Raji (cell line): ENCODE results near the gene TMEM198.
A peak's percentile ranks its signal among the peaks of the same experiment; 100 is the strongest.

Source experiments
- POLR2A ChIP-seq: IDR thresholded peaks from 2 replicates; pipeline ENCODE4 v1.6.1; 2011; ENCODE audit warnings: low read depth, low read length, control low read depth; ENCODE audit not compliant: insufficient read depth

TMEM198 gene

DNA sequence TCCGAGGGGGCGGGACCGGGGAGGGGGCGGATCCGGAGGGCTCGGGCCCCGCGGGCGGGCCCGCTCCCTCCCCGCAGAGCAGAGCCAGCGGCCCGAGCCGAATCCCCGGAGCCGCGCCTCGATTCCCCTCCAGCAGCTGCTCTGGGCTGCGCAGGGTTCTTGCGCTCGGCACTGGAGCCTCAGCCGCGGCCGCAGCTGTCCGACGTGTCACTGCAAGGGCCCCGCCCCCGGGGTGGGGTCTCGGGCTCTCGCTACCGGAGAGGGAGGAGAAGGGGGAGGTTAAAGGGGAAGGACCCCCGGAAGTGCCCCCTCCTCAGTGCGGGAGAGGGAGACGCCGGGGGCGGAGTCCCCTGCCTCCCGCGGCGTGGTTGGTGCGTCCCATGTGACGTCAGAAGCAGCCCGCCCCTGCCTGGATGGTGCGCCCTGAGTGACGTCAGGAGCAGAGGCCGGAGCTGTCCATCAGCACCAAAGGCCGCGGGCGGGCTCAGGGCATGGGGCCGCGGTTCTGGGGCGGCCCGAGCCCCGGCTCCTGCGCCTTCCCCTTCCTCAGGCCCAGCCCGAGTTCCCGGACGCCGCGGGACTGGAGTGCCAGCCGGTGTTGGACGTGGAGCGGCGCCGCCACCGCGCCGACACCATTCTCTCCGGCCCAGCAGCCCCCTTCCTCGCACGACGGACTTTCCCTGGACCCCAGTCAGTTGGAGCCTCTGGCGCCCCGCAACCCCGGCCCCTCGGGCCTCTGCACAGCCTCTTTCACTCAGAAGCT lies at the start of gene TMEM198, which contains the start of gene CHPF:
TSS of gene TMEM198 (plus strand) at position 433 of the 763 bp plus-strand sequence. CDS start 700 bp downstream, outside the sequence.
TSS of gene CHPF (minus strand) at position 214 of the 763 bp plus-strand sequence. CDS start 271 bp downstream, outside the sequence.
- peak; percentile 70 for TF ChIP-seq POLR2A

DNA sequence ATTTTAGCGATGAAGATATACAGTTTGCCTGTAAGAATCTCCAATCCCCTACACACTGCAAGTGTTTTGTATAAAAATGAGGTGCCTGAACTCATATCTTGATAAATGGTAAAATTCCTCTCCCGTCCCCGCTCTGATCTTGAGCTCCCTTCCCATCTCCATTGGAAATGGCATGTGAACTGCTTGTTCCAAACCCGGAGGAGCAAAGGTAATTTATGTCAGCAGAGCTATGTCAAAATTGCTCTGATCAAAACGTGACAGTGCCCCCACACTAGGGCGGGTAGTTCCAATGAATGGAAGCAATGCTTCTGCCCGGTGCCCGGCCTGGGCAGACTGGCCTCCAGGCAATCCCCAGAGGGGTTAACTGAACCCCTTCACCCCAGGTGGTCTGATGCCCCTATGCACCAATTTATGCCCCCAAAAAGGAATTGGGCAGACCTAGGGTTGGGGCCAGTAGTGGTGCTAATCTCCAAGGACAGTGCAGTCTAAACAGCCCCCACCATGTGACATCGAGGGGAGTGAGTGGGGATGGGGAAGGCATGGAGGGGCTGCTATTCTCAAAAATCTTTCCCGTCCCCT lies 48.8 kb upstream of the TMEM198 start:
- TF ChIP-seq POLR2A, result no peak

- 0 out of 2 replicates have a peak, but pooled peaks have one; percentile 27 for TF ChIP-seq POLR2A
Measured at GRCh38 chr2:219495531-219496122, 48.2 kb upstream of the TMEM198 start.

DNA sequence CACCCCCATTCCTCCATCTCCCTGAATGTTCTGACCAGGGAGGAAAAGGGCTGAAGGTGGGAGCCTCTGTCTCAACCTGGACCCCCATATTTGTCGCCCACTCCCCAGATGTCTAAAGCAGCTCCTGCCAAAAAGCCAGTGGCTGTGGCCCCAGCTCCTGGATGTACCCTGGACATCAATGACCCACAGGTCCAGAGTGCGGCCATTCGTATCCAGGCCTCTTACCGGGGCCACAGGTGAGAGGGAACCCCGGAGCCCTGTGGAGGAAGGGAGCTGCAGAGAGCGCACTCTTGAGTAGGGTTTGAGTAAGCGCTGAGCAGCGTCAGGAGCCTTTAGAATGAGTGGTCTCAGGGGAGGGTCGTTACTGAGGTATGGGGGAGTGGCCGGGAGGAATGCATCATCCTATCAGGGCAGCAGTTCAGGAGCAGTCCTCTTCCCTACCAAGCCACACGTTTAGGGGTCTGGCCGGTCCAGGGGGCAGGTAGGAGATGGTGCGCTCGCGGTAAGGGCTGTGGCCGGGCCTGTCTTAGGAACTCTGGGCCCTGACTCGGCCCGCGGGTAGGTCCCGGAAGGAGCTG lies 47.5 kb upstream of the TMEM198 start:
- TF ChIP-seq POLR2A, result no peak

DNA sequence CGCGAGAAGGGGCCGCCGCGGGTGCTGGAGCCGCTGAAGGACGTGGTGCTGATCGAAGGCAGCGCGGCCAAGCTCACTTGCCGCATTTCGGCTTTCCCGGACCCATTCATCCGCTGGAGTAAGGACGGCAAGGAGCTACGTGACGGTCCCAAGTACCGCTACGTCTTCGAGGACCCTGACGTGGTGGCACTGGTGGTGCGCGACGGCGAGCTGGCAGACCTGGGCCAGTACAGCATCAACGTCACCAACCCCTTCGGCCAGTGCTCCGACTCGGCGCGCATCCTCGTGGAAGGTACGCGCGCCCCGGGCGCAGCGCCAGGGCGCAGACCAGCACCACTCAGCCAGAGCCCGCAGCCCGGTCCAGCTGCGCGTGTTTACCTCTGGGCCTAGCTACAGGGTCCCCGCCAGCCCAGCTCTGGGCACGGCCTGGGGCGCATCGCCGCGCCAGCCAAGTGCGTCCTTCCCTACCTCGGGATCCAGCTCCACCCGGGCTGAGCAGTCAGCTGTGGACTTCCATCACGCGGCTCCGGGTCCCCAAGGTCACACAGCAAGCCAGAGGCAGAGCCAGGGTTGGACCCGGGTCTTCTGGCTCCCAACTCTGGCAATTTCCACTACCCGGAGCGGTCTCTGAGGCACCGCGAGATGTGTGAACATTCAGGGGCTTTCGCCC lies 46.9 kb upstream of the TMEM198 start:
- no peak for TF ChIP-seq POLR2A

- no peak for TF ChIP-seq POLR2A
Measured at GRCh38 chr2:219497495-219498279, 46.1 kb upstream of the TMEM198 start.

DNA sequence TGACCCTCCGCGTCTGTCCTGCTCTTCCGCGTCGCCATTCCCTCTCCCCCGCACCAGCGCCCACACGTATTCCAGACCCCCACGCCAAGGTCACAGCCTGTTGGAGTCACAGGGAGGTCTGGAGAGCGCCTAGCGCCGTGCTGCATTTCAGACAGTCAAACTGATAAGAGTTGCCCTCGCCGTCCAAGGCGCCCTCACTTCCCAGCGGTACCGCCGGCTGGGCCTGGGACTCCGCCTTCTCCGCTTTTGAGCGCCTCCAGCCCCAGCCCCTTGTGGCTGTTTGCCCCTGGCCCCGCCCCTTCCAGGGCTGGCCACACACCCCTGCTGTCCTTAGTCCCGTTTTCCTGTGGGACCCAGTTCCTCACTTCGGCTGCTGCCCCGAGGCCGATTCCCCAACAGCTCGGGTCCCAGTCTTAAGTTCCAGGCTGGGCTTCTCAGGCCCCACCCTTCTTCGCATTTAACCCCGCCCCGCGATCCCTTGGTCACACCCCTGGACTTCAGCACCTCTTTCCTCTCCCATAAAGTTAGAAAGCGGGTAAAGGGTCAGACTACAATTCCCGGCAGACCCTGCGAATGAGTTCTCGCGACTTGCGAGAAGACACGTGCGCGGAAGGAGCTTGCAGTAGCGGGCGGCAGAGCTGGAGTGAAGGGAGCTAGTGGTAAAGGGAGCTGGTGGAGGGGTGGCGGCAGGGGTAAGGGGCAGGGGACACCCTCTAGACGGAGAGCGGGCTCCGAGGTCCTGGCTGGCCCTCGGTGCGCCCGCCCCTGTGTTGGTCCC lies 45.4 kb upstream of the TMEM198 start, which contains the start of gene GMPPA:
TSS of gene GMPPA (plus strand) at position 612 of the 778 bp plus-strand sequence. CDS start 1,085 bp downstream, outside the sequence.
- TF ChIP-seq POLR2A, result peak; percentile 90

DNA sequence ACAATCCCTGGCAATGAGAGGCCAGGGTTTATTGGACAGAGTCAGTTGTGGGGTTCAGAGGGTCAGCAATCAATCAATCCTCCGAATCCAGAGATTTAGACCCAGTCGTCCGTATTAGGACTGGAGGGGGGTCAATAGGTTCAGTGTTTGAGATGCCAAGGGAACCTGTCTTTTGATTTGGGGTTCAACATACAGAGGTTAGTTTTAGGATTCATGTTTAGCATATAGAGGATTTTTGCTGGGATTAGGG lies 44.8 kb upstream of the TMEM198 start:
- no peak for TF ChIP-seq POLR2A

DNA sequence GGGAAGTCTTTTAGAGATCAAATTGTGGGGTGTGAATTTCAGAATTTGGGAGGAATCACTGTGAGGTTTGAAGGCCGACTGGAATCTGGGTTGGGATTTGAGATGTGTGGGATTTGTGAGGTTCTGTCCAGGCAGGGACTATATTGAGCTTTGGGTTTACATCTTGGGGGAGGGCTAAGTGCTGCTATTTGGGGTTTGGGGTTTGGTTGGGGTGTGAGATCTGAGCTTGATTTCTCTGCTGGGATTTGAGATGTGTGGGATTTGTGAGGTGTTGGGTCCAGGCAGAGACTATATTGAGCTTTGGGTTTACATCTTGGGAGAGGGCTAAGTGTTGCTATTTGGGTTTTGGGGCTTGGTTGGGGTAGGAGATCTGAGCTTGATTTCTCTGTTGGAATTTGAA lies 44.3 kb upstream of the TMEM198 start:
- TF ChIP-seq POLR2A, result no peak

- TF ChIP-seq POLR2A, result no peak
Measured at GRCh38 chr2:219500135-219500534, 43.7 kb upstream of the TMEM198 start.

DNA sequence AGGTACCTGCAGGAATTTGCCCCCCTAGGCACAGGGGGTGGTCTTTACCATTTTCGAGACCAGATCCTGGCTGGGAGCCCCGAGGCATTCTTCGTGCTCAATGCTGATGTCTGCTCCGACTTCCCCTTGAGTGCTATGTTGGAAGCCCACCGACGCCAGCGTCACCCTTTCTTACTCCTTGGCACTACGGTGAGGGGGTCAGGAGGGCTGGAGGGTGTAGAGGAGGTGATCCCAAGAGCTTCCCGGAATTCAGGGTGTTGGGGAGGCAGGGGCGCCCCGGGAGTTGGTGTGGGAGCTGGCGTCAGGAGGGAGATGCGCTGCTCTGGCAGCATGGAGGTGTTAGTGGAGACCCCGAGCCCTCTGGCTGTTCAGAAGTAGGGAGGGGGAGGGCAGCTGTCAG lies 42.0 kb upstream of the TMEM198 start:
- no peak for TF ChIP-seq POLR2A

GRCh38 chr2:219502618-219503017 lies 41.2 kb upstream of the TMEM198 start:
- TF ChIP-seq POLR2A, result no peak

- TF ChIP-seq POLR2A, result no peak
Measured at GRCh38 chr2:219505585-219505984, 38.2 kb upstream of the TMEM198 start.

GRCh38 chr2:219506153-219506801 lies 37.6 kb upstream of the TMEM198 start:
- no peak for TF ChIP-seq POLR2A
